Measurements from ENCODE around the gene GRIK3. TPM values are rescaled to one million over a fixed set of nuclear protein-coding genes. Genes with fewer than 3 reads are reported as not detected.

Gene GRIK3
- total and polyA plus RNA-seq, 4 donors: 0.03 to 0.08 (median 0.05) TPM; not detected in 1

- no peak for DNase-seq (ENCODE audit: low spot score)
- peaks cover 0 to 14% (median 5%) of the 10 kb centered on the region in 4 donors for H3K27me3 ChIP-seq (ENCODE audit: control insufficient read depth in 4 of 4, insufficient read depth in 4 of 4, low read length in 3 of 4)
- WGBS: 37% methylated on average over 6 of the region's 6 CpGs
Observed at GRCh38 chr1:37042506-37042905, 8.2 kb upstream of the GRIK3 start.

DNA sequence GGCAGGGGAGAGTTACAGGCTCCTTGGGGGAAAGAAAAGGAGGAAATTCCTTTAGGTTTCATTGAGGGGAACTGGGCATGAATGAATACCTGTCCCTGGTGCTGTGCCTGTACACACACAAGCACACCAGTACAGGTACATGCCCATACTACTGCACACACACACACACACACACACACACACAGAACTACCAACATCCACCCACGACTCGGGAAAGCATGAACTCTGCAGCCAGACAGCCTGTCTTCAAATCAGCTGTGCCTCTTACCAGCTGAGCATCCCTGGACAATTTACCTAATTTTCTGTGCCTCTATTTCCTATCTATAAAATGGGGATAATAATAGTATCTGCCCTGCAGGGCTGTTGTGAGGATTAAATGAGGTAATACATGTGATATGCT lies 7.2 kb upstream of the GRIK3 start:
- DNase-seq (ENCODE audit: low spot score): no peak
- Histone ChIP-seq H3K9ac (ENCODE audit: low read depth in 1 of 2, low read length in 2 of 2) (no peak overlapping the region), H3K4me3 (ENCODE audit: low read depth in 1 of 3, low read length in 3 of 3) (no peak overlapping the region), H3K27ac (ENCODE audit: low read depth in 1 of 2, low read length in 2 of 2) (no peak overlapping the region), H3K9me3 (ENCODE audit: control insufficient read depth in 4 of 4, low read length in 3 of 4) (no peaks in the 10 kb centered on the region), H3K4me1 (ENCODE audit: control insufficient read depth in 4 of 4, insufficient read depth in 4 of 4, low read length in 3 of 4) (no peaks in the 10 kb centered on the region), H3K36me3 (ENCODE audit: control insufficient read depth in 4 of 4, insufficient read depth in 3 of 4, low read depth in 1 of 4, low read length in 3 of 4) (no peaks in the 10 kb centered on the region), H3K27me3 (ENCODE audit: control insufficient read depth in 4 of 4, insufficient read depth in 4 of 4, low read length in 3 of 4) (peaks cover 0 to 17% (median 6%) of the 10 kb centered on the region in 4 donors)
- no peak for TF ChIP-seq HNF4A (conservative IDR thresholded peaks at IDR 0.05)
- TF ChIP-seq GABPA (IDR thresholded peaks at IDR 0.05 in 1 of 2, conservative IDR thresholded peaks at IDR 0.05 in 1 of 2): no peak
- TF ChIP-seq EGR1 (IDR thresholded peaks at IDR 0.05; ENCODE audit: low read depth in 2 of 2): no peak
- TF ChIP-seq RXRA (IDR thresholded peaks at IDR 0.05): no peak
- TF ChIP-seq, protein P1, sequence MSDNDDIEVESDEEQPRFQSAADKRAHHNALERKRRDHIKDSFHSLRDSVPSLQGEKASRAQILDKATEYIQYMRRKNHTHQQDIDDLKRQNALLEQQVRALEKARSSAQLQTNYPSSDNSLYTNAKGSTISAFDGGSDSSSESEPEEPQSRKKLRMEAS (IDR thresholded peaks at IDR 0.05): no peak
- no peak for TF ChIP-seq TAF1 (conservative IDR thresholded peaks at IDR 0.05)
- 53% methylated on average over 2 of the region's 2 CpGs for WGBS

More at GRCh38 chr1:37042506-37042905, 8.2 kb upstream of the GRIK3 start:
- TF ChIP-seq EGR1 (IDR thresholded peaks at IDR 0.05; ENCODE audit: low read depth in 2 of 2) (no peak), ATF3 (IDR thresholded peaks at IDR 0.05) (no peak), YY1 (IDR thresholded peaks at IDR 0.05) (no peak), RAD21 (IDR thresholded peaks at IDR 0.05) (no peak), RXRA (IDR thresholded peaks at IDR 0.05) (no peak), FOXA1 (IDR thresholded peaks at IDR 0.05) (no peak), NR2F2 (IDR thresholded peaks at IDR 0.05) (no peak), REST (IDR thresholded peaks at IDR 0.05) (no peak)
- TF ChIP-seq, protein P1 (IDR thresholded peaks at IDR 0.05): no peak
- TF ChIP-seq, protein P2, sequence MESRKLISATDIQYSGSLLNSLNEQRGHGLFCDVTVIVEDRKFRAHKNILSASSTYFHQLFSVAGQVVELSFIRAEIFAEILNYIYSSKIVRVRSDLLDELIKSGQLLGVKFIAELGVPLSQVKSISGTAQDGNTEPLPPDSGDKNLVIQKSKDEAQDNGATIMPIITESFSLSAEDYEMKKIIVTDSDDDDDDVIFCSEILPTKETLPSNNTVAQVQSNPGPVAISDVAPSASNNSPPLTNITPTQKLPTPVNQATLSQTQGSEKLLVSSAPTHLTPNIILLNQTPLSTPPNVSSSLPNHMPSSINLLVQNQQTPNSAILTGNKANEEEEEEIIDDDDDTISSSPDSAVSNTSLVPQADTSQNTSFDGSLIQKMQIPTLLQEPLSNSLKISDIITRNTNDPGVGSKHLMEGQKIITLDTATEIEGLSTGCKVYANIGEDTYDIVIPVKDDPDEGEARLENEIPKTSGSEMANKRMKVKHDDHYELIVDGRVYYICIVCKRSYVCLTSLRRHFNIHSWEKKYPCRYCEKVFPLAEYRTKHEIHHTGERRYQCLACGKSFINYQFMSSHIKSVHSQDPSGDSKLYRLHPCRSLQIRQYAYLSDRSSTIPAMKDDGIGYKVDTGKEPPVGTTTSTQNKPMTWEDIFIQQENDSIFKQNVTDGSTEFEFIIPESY (IDR thresholded peaks at IDR 0.05): no peak
- no peaks in the 10 kb centered on the region for H3K9me3 ChIP-seq (ENCODE audit: control insufficient read depth in 4 of 4, low read length in 3 of 4)
- H3K4me3 ChIP-seq (ENCODE audit: low read depth in 1 of 3, low read length in 3 of 3): no peak overlapping the region
- H3K9ac ChIP-seq (ENCODE audit: low read depth in 1 of 2, low read length in 2 of 2): no peak overlapping the region
- H3K4me1 ChIP-seq (ENCODE audit: control insufficient read depth in 4 of 4, insufficient read depth in 4 of 4, low read length in 3 of 4): no peaks in the 10 kb centered on the region
- H3K36me3 ChIP-seq (ENCODE audit: control insufficient read depth in 4 of 4, insufficient read depth in 3 of 4, low read depth in 1 of 4, low read length in 3 of 4): no peaks in the 10 kb centered on the region
- no peak overlapping the region for H3K27ac ChIP-seq (ENCODE audit: low read depth in 1 of 2, low read length in 2 of 2)

Measured in liver (tissue), 9 donors.